Neural progenitor cell (in vitro differentiated cells): ENCODE data around the gene SFMBT2. TPM values are rescaled to one million over a fixed set of nuclear protein-coding genes. Genes with fewer than 3 reads are reported as not detected.
"Not testable (repeated sequence)": the region's sequence is repeated elsewhere in the genome, so short reads cannot be mapped to it uniquely, and the experiment has no call there.

ENCODE experiments used
- DNase-seq: peaks from one replicate; pipeline ENCODE4 v3.0.0-alpha.2; 2016; ENCODE audit warnings: low spot score
- H2AFZ ChIP-seq: fragments of 200-600 bp; sonication (generic); replicated peaks from 2 replicates; pipeline ENCODE4 v1.6.1; 2016; ENCODE audit warnings: antibody characterized with exemption
- H3F3A ChIP-seq: fragments of 200-600 bp; sonication (generic); 2 replicates; pipeline ENCODE4 v1.6.1; 2016; ENCODE audit warnings: antibody characterized with exemption, low read depth
- H3K27ac ChIP-seq: fragments of 200-600 bp; sonication (generic); 2 replicates; pipeline ENCODE4 v1.5.1; 2016; ENCODE audit warnings: mild to moderate bottlenecking
- H3K27me3 ChIP-seq: fragments of 200-600 bp; sonication (generic); 2 replicates; pipeline ENCODE4 v1.6.1; 2016; ENCODE audit warnings: mild to moderate bottlenecking, moderate library complexity
- H3K36me3 ChIP-seq: fragments of 200-600 bp; sonication (generic); 2 replicates; pipeline ENCODE4 v1.5.1; 2016
- H3K4me1 ChIP-seq: fragments of 200-600 bp; sonication (generic); 2 replicates; pipeline ENCODE4 v1.6.1; 2016; ENCODE audit warnings: mixed run types
- H3K4me2 ChIP-seq: fragments of 200-600 bp; sonication (generic); 2 replicates; pipeline ENCODE4 v1.6.1; 2016
- H3K4me3 ChIP-seq: fragments of 200-600 bp; sonication (generic); 2 replicates; pipeline ENCODE4 v1.5.1; 2016
- H3K79me2 ChIP-seq: fragments of 200-600 bp; sonication (generic); 2 replicates; pipeline ENCODE4 v1.6.1; 2016; ENCODE audit warnings: low read depth
- H3K9ac ChIP-seq: fragments of 200-600 bp; sonication (generic); 2 replicates; pipeline ENCODE4 v1.6.1; 2016
- H3K9me3 ChIP-seq: fragments of 200-600 bp; sonication (generic); 2 replicates; pipeline ENCODE4 v1.5.1; 2016; ENCODE audit warnings: low read depth
- H4K20me1 ChIP-seq: fragments of 200-600 bp; sonication (generic); 2 replicates; pipeline ENCODE4 v1.6.1; 2016; ENCODE audit warnings: low read depth
- H3K27ac Mint-ChIP-seq: 3 replicates; pipeline ENCODE4 v1.8.0; 2021; ENCODE audit warnings: mixed read lengths
- H3K27me3 Mint-ChIP-seq: 2 replicates; pipeline ENCODE4 v1.8.0; 2022; ENCODE audit warnings: low read depth, mild to moderate bottlenecking, inconsistent platforms, moderate library complexity, mixed read lengths; ENCODE audit not compliant: insufficient read depth
- H3K36me3 Mint-ChIP-seq: 3 replicates; pipeline ENCODE4 v1.8.0; 2021; ENCODE audit warnings: mixed read lengths
- H3K4me1 Mint-ChIP-seq: 3 replicates; pipeline ENCODE4 v1.8.0; 2021; ENCODE audit warnings: mixed read lengths
- H3K4me3 Mint-ChIP-seq: 3 replicates; pipeline ENCODE4 v1.8.0; 2021; ENCODE audit warnings: mild to moderate bottlenecking, moderate library complexity, mixed read lengths
- H3K9me3 Mint-ChIP-seq: 3 replicates; pipeline ENCODE4 v1.8.0; 2020; ENCODE audit warnings: mixed read lengths
- EZH2 ChIP-seq: fragments of 200-600 bp; sonication (generic); IDR thresholded peaks from 2 replicates; pipeline ENCODE4 v1.6.1; 2017; ENCODE audit warnings: antibody characterized with exemption, mild to moderate bottlenecking, moderate library complexity
- EZH2phosphoT487 ChIP-seq: fragments of 200-600 bp; sonication (generic); IDR thresholded peaks from 2 replicates; pipeline ENCODE4 v1.6.1; 2017; ENCODE audit warnings: antibody characterized with exemption
- total RNA-seq: library from RNA; depleted of rRNA; stranded (reverse); fragments of >200 nt; gene quantifications from 2 replicates; pipeline ENCODE4 v1.2.3, GENCODE V29; 2015; ENCODE audit warnings: low replicate concordance
- TF ChIP-seq, protein P1 (sequence below): fragments of 200-600 bp; sonication (generic); IDR thresholded peaks from 2 replicates; pipeline ENCODE4 v1.5.1; 2017; ENCODE audit warnings: antibody characterized with exemption, mild to moderate bottlenecking

Gene SFMBT2
- total RNA-seq, 1 donor from 2014 or later: 1.8 TPM

DNA sequence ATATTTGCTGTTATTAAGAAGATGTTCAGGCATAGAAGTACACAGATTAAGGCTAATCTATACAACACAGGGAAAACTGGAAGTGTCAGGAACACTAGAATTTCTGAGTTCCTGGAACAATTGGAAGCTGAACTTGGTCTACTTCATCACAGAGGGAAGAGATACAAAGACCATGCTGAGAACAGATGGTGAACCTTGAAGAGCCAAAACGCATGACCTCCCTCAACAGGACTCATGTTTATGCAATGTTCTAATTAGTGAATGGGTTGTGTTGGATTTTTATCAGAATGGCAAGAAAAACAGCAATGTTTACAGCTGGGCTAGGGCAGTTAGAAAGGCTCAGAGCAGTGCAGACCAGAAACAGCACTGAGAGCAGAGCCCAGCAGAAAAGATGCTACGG is 94.9 kb downstream of the SFMBT2 start:
- Mint-ChIP-seq H3K4me3 (no peak overlapping the region), H3K4me1 (no peaks in the 10 kb centered on the region), H3K27me3 (no peaks in the 10 kb centered on the region), H3K9me3 (no peaks in the 10 kb centered on the region), H3K27ac (no peak overlapping the region), H3K36me3 (no peaks in the 10 kb centered on the region)
- H3K9me3 ChIP-seq: no peaks in the 10 kb centered on the region
- no peak for DNase-seq
- H3K4me3 ChIP-seq: no peak overlapping the region
- H3K36me3 ChIP-seq: no peaks in the 10 kb centered on the region
- TF ChIP-seq, protein P1, sequence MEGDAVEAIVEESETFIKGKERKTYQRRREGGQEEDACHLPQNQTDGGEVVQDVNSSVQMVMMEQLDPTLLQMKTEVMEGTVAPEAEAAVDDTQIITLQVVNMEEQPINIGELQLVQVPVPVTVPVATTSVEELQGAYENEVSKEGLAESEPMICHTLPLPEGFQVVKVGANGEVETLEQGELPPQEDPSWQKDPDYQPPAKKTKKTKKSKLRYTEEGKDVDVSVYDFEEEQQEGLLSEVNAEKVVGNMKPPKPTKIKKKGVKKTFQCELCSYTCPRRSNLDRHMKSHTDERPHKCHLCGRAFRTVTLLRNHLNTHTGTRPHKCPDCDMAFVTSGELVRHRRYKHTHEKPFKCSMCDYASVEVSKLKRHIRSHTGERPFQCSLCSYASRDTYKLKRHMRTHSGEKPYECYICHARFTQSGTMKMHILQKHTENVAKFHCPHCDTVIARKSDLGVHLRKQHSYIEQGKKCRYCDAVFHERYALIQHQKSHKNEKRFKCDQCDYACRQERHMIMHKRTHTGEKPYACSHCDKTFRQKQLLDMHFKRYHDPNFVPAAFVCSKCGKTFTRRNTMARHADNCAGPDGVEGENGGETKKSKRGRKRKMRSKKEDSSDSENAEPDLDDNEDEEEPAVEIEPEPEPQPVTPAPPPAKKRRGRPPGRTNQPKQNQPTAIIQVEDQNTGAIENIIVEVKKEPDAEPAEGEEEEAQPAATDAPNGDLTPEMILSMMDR: no peak
- TF ChIP-seq EZH2 (no peak), EZH2phosphoT487 (no peak)
- no peak overlapping the region for H2AFZ ChIP-seq
- H4K20me1 ChIP-seq: no peaks in the 10 kb centered on the region
- no peaks in the 10 kb centered on the region for H3K27me3 ChIP-seq
- no peaks in the 10 kb centered on the region for H3F3A ChIP-seq
- no peak overlapping the region for H3K27ac ChIP-seq
- H3K4me1 ChIP-seq: no peaks in the 10 kb centered on the region
- H3K79me2 ChIP-seq: no peaks in the 10 kb centered on the region
- H3K9ac ChIP-seq: no peak overlapping the region
- no peak overlapping the region for H3K4me2 ChIP-seq

DNA sequence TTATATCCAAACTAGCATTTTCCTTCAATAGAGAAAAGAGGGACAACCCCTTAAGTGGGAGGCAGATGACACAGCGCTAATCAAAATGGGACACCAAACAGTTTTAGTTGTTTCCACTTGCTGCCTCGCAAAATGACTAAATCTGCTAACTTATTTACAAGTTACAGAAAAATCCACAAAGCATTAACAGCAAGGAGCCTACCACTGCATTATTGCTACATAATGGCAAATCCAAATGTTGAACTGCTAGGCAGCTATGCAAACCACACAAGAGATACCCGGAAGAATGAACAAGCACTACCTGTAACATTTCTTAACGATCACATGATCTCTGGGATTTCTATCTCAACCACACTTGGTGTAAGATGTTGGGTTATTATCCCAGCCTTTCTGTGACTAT is 96.7 kb downstream of the SFMBT2 start:
- H2AFZ ChIP-seq: no peak overlapping the region
- Mint-ChIP-seq H3K4me3 (no peak overlapping the region), H3K27ac (no peak overlapping the region), H3K27me3 (no peaks in the 10 kb centered on the region), H3K36me3 (no peaks in the 10 kb centered on the region), H3K9me3 (no peaks in the 10 kb centered on the region), H3K4me1 (no peaks in the 10 kb centered on the region)
- no peak overlapping the region for H3K27ac ChIP-seq
- no peaks in the 10 kb centered on the region for H3K4me1 ChIP-seq
- H3K4me2 ChIP-seq: no peak overlapping the region
- no peak overlapping the region for H3K4me3 ChIP-seq
- TF ChIP-seq EZH2 (no peak), EZH2phosphoT487 (no peak)
- TF ChIP-seq, protein P1: no peak
- no peaks in the 10 kb centered on the region for H3K9me3 ChIP-seq
- no peaks in the 10 kb centered on the region for H3F3A ChIP-seq
- no peaks in the 10 kb centered on the region for H4K20me1 ChIP-seq
- no peak overlapping the region for H3K9ac ChIP-seq
- no peaks in the 10 kb centered on the region for H3K79me2 ChIP-seq
- no peaks in the 10 kb centered on the region for H3K27me3 ChIP-seq
- DNase-seq: no peak
- no peaks in the 10 kb centered on the region for H3K36me3 ChIP-seq

DNA sequence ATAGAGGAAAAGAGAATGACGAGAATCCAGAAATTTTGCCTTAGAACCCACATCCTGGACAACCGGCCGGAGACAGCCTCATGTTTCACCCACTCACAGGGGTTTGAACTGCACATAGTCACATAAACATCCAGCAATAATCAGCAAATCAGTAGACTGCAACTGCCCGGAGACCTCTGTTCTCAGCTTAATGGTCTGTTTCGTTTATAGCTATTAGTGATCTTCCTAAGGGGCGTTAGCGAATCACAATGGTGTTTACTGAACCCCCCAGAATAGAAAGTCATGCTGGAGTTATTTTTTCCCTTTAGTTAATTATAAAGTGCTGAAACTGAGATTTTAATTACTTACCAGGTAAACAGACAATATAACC is 98.4 kb downstream of the SFMBT2 start:
- Histone ChIP-seq H3K27me3 (no peaks in the 10 kb centered on the region), H3K79me2 (no peaks in the 10 kb centered on the region), H3K4me3 (no peak overlapping the region), H3K27ac (no peak overlapping the region), H3K9ac (no peak overlapping the region), H3F3A (no peaks in the 10 kb centered on the region), H3K9me3 (no peaks in the 10 kb centered on the region), H2AFZ (no peak overlapping the region), H3K36me3 (no peaks in the 10 kb centered on the region), H3K4me1 (no peaks in the 10 kb centered on the region), H4K20me1 (no peaks in the 10 kb centered on the region), H3K4me2 (no peak overlapping the region)
- Mint-ChIP-seq H3K4me1 (no peaks in the 10 kb centered on the region), H3K36me3 (peaks cover 3% of the 10 kb centered on the region), H3K27ac (no peak overlapping the region), H3K4me3 (no peak overlapping the region), H3K27me3 (no peaks in the 10 kb centered on the region), H3K9me3 (peaks cover 7% of the 10 kb centered on the region)
- TF ChIP-seq, protein P1: no peak
- TF ChIP-seq EZH2phosphoT487 (no peak), EZH2 (no peak)
- no peak for DNase-seq

DNA sequence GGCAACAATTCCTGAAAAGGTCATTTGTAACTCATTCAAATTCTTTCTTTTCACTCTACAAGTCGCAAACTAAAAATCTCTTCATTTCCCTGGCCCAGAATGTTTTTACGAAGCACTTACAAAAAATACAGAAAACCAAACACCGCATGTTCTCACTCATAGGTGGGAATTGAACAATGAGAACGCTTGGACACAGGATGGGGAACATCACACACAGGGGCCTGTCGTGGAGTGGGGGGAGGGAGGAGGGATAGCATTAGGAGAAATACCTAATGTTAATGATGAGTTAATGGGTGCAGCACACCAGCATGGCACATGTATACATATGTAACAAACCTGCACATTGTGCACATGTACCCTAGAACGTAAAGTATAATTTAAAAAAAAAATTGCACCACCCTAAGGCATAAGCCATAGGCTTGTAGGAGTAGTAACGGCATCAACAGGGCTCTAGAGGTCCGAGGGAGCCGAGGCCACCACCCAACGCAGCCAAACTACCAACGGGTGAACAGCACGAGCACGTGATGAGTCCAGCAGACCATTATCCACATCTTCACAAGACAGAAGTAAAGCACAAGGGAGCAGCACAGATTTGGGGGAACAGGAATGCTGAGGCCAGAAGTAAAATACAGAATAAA is 98.9 kb downstream of the SFMBT2 start:
- not testable (repeated sequence) for H3K9ac ChIP-seq, H3K27me3 ChIP-seq, H3F3A ChIP-seq, H3K27ac ChIP-seq, H3K4me3 ChIP-seq, H3K36me3 Mint-ChIP-seq, H3K4me1 ChIP-seq, H2AFZ ChIP-seq, H3K79me2 ChIP-seq, H3K27me3 Mint-ChIP-seq, H3K36me3 ChIP-seq, H3K4me1 Mint-ChIP-seq, H3K9me3 ChIP-seq, H3K27ac Mint-ChIP-seq, DNase-seq, H3K4me3 Mint-ChIP-seq, H4K20me1 ChIP-seq, H3K4me2 ChIP-seq
- H3K9me3 Mint-ChIP-seq: peaks cover 11% of the 10 kb centered on the region
